8988T (cell line): ENCODE measurements around the gene ANAPC7.
"Not testable (repeated sequence)": the region's sequence is repeated elsewhere in the genome, so short reads cannot be mapped to it uniquely, and the experiment has no call there.

Experiments
- DNase-seq: peaks from one replicate; pipeline ENCODE4 v3.0.0; 2011

Gene ANAPC7

DNA sequence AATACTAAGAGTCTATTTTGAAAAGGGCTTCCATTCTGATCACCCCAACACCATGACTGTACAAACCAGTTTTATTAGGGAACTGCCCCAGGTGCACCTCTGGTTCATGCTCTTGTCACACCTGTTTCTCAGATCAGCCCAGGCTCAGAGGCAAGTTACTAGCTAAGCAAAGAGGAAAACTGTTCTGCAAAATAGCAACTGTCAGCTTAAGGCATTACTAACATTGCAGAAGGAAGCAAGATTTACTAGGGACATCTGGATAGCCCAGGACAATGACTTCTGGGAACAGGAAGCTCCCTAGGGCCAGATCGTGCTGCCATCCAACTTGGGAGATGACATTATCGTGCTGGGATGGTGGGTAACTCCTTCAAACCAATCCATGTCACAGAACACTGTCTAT, 30.1 kb downstream of the ANAPC7 start:
- DNase-seq = no peak

- no peak for DNase-seq
These were observed 30.5 kb downstream of the ANAPC7 start for GRCh38 chr12:110373025-110373424.

DNA sequence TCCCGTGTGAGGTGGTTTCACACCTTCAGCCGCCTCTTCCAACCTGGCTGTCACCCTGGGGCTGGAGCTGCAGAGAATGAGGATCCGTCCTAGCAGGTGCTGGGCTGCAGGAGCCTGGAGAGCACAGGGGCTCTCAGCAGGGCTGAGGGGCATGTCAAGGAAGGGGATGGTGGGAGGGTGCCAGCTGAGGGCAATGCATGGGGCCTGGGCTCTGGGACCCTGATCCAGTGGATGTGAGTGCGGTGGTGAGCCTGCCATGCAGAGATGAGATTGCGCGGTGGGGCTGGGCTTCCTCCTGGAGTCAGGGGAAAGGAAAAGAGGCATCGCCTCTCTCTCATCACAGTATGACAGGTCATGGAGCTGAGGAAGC, 31.5 kb downstream of the ANAPC7 start:
- no peak for DNase-seq

- no peak for DNase-seq
These were observed 32.0 kb downstream of the ANAPC7 start for GRCh38 chr12:110371408-110372055.

GRCh38 chr12:110370732-110371231, 32.7 kb downstream of the ANAPC7 start:
- no peak for DNase-seq

DNA sequence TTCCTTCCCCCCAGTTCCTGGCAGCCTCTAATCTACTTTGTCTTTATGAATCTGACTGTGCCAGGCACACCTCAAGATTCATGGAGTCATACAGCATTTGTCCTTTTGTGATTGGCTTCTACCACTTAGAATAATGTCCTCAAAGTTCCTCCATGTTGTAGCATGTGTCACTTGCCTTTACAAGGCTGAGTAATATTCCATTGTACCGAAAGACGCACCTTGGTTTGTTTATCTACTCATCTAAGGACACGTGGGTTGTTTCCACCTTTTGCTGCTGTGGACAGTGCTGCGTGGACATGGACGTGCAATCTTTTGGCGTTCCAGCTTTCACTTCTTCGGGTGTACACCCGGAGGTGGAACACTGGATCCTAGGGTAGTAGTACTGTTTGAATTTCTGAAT, 33.5 kb downstream of the ANAPC7 start:
- no peak for DNase-seq

DNA sequence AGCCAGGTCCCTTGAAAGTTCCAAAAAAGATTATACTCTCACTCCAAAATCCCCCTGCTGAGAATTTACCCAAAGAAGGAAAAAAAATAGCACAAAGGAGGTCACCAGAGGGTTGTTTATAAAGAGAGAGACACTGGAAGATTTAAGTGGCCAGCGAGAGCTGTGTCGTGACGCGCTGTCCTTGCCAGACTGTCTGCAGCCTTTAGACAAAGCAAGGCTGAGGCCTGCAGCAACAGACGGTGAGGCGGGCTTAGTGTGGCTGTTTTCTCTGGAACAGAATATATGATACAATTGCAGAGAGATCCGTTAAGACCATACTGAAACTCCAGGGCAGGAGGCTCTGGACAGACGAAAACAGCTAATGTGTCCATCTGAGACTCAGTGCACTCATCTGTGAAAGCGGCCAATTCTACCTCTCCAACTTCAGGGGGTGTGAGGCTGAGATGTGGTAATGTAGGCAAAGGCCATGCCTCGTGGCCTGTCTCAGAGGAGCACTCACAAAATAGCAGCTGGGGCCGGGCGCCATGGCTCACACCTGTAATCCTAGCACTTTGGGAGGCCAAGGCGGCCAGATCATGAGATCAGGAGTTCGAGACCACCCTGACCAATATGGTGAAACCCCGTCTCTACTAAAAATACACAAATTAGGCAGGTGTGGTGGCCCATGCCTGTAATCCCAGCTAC, 36.2 kb downstream of the ANAPC7 start:
- DNase-seq = no peak

- DNase-seq = no peak
These were observed 37.0 kb downstream of the ANAPC7 start for GRCh38 chr12:110366321-110367142.

GRCh38 chr12:110365489-110366320, 37.8 kb downstream of the ANAPC7 start:
- DNase-seq = no peak

DNA sequence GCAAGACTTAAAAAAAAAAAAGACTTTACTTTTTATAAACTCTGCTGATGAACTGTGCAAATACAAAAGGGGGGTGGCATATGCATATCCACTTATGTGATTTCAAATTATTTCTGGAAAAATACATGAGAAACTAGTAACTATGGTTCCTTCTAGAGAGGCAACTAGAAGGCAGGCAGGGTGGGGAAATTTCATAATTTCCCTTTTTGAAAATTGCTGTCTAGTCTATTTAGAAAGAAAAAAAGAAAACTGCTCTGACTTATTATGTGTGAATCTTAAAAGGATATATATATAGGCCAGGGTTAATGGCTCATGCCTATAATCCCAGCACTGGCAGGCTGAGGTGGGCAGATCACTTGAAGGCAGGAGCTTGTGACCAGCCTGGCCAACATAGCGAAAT, 42.3 kb downstream of the ANAPC7 start:
- no peak for DNase-seq

DNA sequence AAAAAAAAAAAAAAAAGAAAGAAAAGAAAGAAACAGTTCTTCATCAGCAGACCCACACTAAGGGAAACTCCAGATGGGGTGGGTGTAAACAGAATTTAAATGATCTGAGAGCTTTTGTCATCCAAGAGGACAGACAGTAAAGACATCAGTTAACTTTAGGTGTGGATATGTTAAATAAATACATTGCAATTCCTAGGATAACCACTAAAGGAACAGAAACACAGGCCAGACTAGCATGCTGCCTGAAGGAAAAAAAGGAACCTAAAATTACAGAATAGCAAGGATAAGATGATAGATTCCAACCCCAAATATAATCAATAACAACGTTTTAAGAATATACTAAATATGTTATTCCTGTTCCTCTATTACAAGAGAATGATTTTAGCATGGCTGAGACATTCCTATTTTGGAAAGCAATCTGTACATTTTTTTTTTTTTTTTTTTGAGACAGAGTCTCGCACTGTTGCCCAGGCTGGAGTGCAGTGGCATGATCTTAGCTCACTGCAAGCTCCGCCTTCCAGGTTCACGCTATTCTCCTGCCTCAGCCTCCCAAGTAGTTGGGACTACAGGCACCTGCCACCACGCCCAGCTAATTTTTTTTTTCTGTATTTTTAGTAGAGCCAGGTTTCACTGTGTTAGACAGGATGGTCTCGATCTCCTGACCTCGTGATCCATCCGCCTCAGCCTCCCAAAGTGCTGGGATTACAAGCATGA, 45.0 kb downstream of the ANAPC7 start:
- DNase-seq = not testable (repeated sequence)

DNA sequence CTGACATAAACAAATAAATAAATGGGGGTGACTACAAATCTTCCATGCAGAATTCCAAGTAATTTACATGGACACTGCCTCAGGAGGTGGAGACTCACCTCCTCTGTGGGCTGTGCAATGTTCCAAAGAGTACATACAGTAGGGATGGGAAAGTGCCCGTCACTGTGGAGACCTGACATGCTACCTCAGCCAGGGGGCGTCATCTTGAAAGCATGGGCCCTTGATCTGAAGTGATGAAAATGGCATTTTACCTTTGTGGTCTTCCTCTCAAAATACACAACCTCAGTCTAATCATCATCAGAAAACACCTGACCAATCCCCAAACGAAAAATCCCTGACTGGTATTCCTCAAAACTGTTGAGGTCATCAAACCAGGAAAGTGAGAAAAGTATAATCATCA, 48.4 kb downstream of the ANAPC7 start:
- DNase-seq = peak; percentile 53

DNA sequence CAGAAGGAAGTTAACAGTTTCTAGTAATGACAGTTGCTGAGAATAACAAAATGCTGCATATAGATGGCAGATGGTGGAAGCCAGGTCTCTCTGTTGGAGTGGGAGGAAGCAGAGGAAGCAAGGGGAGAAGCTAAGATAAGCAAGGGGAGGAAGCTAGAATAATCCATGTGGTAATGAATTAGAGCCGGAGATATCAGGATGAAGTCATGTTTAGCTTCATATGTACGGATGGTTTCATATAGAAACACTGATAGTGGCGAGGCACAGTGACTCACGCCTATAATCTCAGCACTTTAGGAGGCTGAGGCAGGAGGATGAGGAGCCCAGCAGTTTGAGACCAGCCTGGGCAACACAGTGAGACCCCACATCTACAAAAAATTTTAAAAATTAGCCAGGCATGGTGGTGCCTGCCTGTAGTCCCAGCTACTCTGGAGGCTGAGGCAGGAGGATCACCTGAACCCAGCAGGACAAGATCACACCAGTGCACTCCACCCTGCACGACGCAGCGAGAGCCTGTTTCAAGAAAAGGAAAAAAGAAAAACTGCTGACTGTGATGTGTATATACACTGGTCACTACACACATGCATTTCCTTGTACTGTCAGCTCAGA, 49.2 kb downstream of the ANAPC7 start:
- DNase-seq = no peak

GRCh38 chr12:110353211-110353965, 50.1 kb downstream of the ANAPC7 start:
- DNase-seq = no peak

- DNase-seq = no peak
These were observed 51.1 kb downstream of the ANAPC7 start for GRCh38 chr12:110352401-110352800.

DNA sequence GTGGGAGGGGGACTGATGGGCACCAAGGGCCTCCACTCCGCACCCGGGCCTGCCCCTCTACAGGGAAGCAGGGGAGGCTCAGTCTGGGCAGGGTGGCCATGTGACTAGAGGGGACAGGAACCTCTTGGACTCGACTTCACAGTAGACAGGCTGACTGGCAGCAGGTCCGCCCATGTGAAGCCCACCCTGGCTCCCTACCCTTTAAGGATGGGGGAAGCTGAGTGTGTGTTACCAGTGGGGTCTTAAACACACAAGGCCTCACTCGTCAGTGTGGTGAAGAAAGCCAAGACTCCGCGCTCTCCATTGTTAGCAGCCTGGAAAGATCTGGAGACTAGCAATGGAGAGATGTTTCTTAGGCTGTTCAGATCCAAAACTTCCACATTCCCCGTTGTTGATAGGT, 52.4 kb downstream of the ANAPC7 start:
- no peak for DNase-seq

GRCh38 chr12:110349514-110350151, 53.9 kb downstream of the ANAPC7 start:
- no peak for DNase-seq

DNA sequence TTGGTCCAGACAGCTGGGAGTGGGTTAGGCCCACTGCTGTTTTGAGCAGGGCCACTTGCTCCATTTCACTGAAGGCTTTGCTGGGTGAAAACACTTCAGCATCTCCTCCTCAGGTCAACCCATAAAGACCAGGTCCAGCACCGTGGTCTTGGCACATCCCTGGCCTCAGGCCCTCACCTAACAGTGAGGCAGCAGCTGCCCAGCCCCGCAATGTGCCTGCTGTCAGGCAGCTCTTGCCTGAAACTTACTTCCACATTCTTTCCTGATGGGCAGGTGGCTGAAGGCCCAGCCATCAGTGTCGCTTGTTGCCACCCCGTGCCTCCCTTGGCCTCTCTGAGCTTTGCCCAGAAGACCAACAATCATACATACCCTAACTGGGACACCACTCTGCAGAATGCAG, 54.4 kb downstream of the ANAPC7 start:
- DNase-seq = no peak

GRCh38 chr12:110348431-110349059, 55.0 kb downstream of the ANAPC7 start:
- DNase-seq = no peak

- DNase-seq = no peak
These were observed 55.7 kb downstream of the ANAPC7 start for GRCh38 chr12:110347767-110348166.
